Osteocyte (in vitro differentiated cells): Measurements from ENCODE around the gene DCAF7. TPM values are rescaled to one million over a fixed set of nuclear protein-coding genes. Genes with fewer than 3 reads are reported as not detected.
A peak's percentile ranks its signal among the peaks of the same experiment; 100 is the strongest.

Source experiments
- DNase-seq: peaks from one replicate; pipeline ENCODE4 v3.0.0; 2021; ENCODE audit warnings: mixed read lengths; ENCODE audit not compliant: unreplicated experiment; ENCODE audit errors: extremely low spot score
- H3K27ac Mint-ChIP-seq: one replicate; pipeline ENCODE4 v1.8.0; 2021; ENCODE audit warnings: mild to moderate bottlenecking, mixed read lengths; ENCODE audit not compliant: unreplicated experiment
- H3K27me3 Mint-ChIP-seq: one replicate; pipeline ENCODE4 v1.8.0; 2021; ENCODE audit warnings: mixed read lengths; ENCODE audit not compliant: unreplicated experiment
- H3K36me3 Mint-ChIP-seq: one replicate; pipeline ENCODE4 v1.8.0; 2021; ENCODE audit warnings: mixed read lengths; ENCODE audit not compliant: unreplicated experiment
- H3K4me1 Mint-ChIP-seq: one replicate; pipeline ENCODE4 v1.8.0; 2021; ENCODE audit warnings: mixed read lengths; ENCODE audit not compliant: unreplicated experiment
- H3K4me3 Mint-ChIP-seq: one replicate; pipeline ENCODE4 v1.8.0; 2021; ENCODE audit warnings: mild to moderate bottlenecking, moderate library complexity, mixed read lengths; ENCODE audit not compliant: unreplicated experiment
- H3K9me3 Mint-ChIP-seq: one replicate; pipeline ENCODE4 v1.8.0; 2021; ENCODE audit warnings: mixed read lengths; ENCODE audit not compliant: unreplicated experiment
- total RNA-seq: library from RNA; stranded (reverse); gene quantifications from 2 replicates; pipeline ENCODE4 v1.2.1, GENCODE V29; 2021
- TF ChIP-seq, protein P1 (sequence below): fragments of 200-600 bp; sonication (generic); IDR thresholded peaks from 2 replicates; pipeline ENCODE4 v1.5.0; 2021; ENCODE audit warnings: antibody characterized with exemption, mild to moderate bottlenecking, moderate library complexity

The DCAF7 gene
- total RNA-seq, 1 donor from 2014 or later: 93.9 TPM

DNA sequence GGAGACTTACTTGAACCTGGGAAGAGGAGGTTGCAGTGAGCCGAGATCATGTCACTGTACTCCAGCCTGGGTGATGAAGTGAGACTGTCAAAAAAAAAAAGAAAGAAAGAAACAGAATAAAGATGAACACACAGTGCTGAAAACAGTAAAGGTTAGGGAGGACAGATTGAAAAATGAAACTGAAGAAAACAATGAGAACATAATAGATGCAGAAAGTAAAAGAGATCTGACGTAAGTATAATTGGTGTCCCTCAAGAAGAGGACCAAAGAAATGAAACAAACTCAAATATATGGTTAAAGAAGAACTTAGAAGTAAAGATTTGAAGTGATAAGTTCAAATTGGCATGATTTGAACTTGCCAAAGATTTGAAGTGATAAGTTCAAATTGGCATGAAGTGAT lies 7.1 kb downstream of the DCAF7 start:
- H3K4me3 Mint-ChIP-seq: no peak overlapping the region
- TF ChIP-seq, protein P1, sequence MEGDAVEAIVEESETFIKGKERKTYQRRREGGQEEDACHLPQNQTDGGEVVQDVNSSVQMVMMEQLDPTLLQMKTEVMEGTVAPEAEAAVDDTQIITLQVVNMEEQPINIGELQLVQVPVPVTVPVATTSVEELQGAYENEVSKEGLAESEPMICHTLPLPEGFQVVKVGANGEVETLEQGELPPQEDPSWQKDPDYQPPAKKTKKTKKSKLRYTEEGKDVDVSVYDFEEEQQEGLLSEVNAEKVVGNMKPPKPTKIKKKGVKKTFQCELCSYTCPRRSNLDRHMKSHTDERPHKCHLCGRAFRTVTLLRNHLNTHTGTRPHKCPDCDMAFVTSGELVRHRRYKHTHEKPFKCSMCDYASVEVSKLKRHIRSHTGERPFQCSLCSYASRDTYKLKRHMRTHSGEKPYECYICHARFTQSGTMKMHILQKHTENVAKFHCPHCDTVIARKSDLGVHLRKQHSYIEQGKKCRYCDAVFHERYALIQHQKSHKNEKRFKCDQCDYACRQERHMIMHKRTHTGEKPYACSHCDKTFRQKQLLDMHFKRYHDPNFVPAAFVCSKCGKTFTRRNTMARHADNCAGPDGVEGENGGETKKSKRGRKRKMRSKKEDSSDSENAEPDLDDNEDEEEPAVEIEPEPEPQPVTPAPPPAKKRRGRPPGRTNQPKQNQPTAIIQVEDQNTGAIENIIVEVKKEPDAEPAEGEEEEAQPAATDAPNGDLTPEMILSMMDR: no peak
- no peaks in the 10 kb centered on the region for H3K27me3 Mint-ChIP-seq
- H3K9me3 Mint-ChIP-seq: peaks cover 8% of the 10 kb centered on the region
- no peak for DNase-seq
- H3K27ac Mint-ChIP-seq: no peak overlapping the region
- H3K4me1 Mint-ChIP-seq: peaks cover 25% of the 10 kb centered on the region
- H3K36me3 Mint-ChIP-seq: peaks cover 13% of the 10 kb centered on the region

DNA sequence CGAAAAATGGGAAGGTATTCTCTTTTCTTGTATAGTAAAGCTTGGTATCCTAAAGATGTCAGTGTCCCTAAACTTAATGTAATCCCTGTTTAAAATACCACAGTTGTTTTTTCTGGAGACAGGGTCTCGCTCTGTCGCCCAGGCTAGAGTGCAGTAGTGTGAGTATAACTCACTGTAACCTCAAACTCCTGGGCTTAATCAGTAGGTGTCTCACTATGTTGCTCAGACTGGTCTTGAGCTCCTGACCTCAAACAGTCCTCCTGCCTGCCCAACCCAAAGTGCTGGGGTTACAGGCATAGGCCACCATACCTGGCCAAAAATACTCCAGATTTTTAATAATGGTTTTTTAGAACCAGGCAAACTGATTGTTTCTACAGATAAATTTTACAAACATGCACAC lies 8.2 kb downstream of the DCAF7 start:
- TF ChIP-seq, protein P1: no peak
- H3K4me3 Mint-ChIP-seq: no peak overlapping the region
- peaks cover 17% of the 10 kb centered on the region for H3K4me1 Mint-ChIP-seq
- H3K36me3 Mint-ChIP-seq: peaks cover 13% of the 10 kb centered on the region
- H3K27ac Mint-ChIP-seq: no peak overlapping the region
- DNase-seq: no peak
- peaks cover 8% of the 10 kb centered on the region for H3K9me3 Mint-ChIP-seq
- no peaks in the 10 kb centered on the region for H3K27me3 Mint-ChIP-seq

DNA sequence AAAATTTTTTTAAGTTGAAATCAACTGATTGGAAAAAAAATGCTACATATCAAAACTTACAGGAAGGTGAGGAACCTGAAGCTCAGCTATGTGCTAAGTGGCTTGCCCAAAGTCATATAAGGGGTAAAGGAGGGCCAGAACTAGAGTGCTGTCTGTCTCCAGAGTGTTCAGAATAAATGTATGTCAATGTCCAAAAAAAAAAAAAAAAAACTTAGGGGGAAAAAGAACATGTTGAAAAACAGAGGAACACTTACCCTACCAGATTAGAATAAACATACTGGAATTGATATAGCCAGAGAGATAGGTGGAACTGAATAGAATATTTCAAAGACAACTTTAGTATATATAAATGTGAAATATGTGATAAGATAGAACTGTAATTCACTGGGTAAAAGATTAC lies 11.5 kb downstream of the DCAF7 start:
- H3K27me3 Mint-ChIP-seq: no peaks in the 10 kb centered on the region
- H3K4me3 Mint-ChIP-seq: no peak overlapping the region
- no peak for DNase-seq
- peaks cover 3% of the 10 kb centered on the region for H3K4me1 Mint-ChIP-seq
- H3K27ac Mint-ChIP-seq: peak overlapping the region; percentile 31
- H3K36me3 Mint-ChIP-seq: peaks cover 7% of the 10 kb centered on the region
- peaks cover 8% of the 10 kb centered on the region for H3K9me3 Mint-ChIP-seq
- TF ChIP-seq, protein P1: no peak

DNA sequence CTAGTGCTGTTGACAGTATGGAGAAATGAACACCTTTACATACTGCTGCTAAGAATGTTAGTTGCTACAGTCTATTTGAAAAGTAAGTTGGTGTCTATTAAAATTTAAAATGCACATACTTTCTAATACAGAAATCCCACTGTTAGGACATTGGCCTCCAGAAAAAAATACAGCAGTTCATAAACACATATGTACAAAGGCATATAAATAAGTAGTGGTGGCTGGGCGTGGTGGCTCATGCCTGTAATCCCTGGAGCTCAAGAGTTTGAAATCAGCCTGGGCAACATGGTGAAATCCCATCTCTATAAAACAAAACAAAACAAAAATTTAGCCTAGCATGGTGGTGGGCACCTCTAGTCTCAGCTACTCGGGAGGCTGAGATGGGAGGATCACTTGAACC lies 13.1 kb downstream of the DCAF7 start:
- Mint-ChIP-seq H3K4me1 (peaks cover 4% of the 10 kb centered on the region), H3K27ac (no peak overlapping the region), H3K36me3 (no peaks in the 10 kb centered on the region), H3K9me3 (no peaks in the 10 kb centered on the region), H3K4me3 (no peak overlapping the region), H3K27me3 (no peaks in the 10 kb centered on the region)
- DNase-seq: no peak
- TF ChIP-seq, protein P1: no peak

DNA sequence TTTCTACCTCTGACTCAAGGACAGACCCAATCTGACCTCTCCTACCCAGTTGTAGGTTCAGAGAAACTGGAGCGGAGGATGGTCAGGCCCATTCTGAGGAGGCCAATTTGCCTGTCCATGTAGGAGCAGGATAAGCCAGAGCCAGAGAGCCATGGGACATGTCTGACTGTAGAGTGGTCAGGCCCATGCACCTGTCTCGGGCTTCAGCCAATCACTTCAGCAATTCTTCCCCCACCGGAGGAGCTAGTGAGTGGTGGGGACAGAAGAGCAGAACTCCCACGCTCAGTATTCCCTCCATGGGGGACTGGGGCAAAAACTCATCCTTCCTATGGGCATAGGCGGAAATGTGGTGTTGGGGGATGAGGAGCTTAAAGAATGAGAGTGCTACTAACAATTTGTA lies 14.3 kb downstream of the DCAF7 start:
- peaks cover 7% of the 10 kb centered on the region for H3K4me1 Mint-ChIP-seq
- no peak overlapping the region for H3K4me3 Mint-ChIP-seq
- no peaks in the 10 kb centered on the region for H3K36me3 Mint-ChIP-seq
- H3K27me3 Mint-ChIP-seq: no peaks in the 10 kb centered on the region
- no peaks in the 10 kb centered on the region for H3K9me3 Mint-ChIP-seq
- no peak overlapping the region for H3K27ac Mint-ChIP-seq
- TF ChIP-seq, protein P1: no peak
- DNase-seq: no peak
